Posterior vena cava (tissue), 2 donors: ENCODE results near the gene DNAJC16. TPM values are rescaled to one million over a fixed set of nuclear protein-coding genes. Genes with fewer than 3 reads are reported as not detected.
"Not testable (repeated sequence)": the region's sequence is repeated elsewhere in the genome, so short reads cannot be mapped to it uniquely, and the experiment has no call there.

Experiments used
- DNase-seq: peaks from one replicate; pipeline ENCODE4 v3.0.0-alpha.2; 2020; ENCODE audit warnings: low spot score
- intact Hi-C, 2 donors: fragments of 100-400 bp; cut with DNase I; formaldehyde crosslinking; loops; one replicate each; pipeline versions ENCODE4 v1.14.1 to v1.14.2; 2022 to 2023
- long read RNA-seq, 2 donors: library from polyadenylated mRNA; unstranded; transcript quantifications; one replicate each; pipeline ENCODE4 v2.0.0, GENCODE V29; 2020 to 2021
- total RNA-seq, 2 donors: library from RNA; stranded (reverse); fragmentation: NEBNext Ultra II Directional; extraction: Animal tissue kit (Norgen Biotek cat#: 25700); gene quantifications; one replicate each; pipeline ENCODE4 v1.2.1, GENCODE V29; 2021
- donor health status: DM: yes; HTN: yes; CAD: no.
- donor health status: DM: yes; HTN: yes; CAD: no.

DNAJC16 gene
- 10 to 100 TPM; 12.4 to 14.2 TPM for total RNA-seq
- long read RNA-seq, donor 1, partial matches to known transcripts = 0 of 1 reads
- long read RNA-seq, donor 1, other reads (novel, unspliced or antisense) = 1 of 1 reads
- long read RNA-seq, donor 2, partial matches to known transcripts = 0 of 2 reads
- long read RNA-seq, donor 2, other reads (novel, unspliced or antisense) = 2 of 2 reads

- intact Hi-C loops = no loop called here
- peak; percentile 99 for DNase-seq
Measured at GRCh38 chr1:15526490-15527339, at the start of gene DNAJC16. Gene DNAJC16, plus strand, starts transcription at chr1:15526848. Its CDS starts 2,258 bp downstream, at chr1:15529106.

- no peak for DNase-seq
- intact Hi-C loops = no loop called here
Measured at GRCh38 chr1:15476927-15477326, 49.7 kb upstream of the DNAJC16 start.

GRCh38 chr1:15477646-15478212 lies 48.9 kb upstream of the DNAJC16 start:
- intact Hi-C loops = no loop called here
- no peak for DNase-seq

- intact Hi-C loops = no loop called here
- no peak for DNase-seq
Measured at GRCh38 chr1:15479654-15480347, 46.8 kb upstream of the DNAJC16 start.

- intact Hi-C loops = loop anchor here in 1 of 2 donors (1.0 kb wide), 1 partner anchor 26 kb away; the partner anchor contains the start of gene CELA2A
- not testable (repeated sequence) for DNase-seq
Measured at GRCh38 chr1:15482455-15482854, 44.2 kb upstream of the DNAJC16 start.

GRCh38 chr1:15482983-15483543 lies 43.6 kb upstream of the DNAJC16 start:
- DNase-seq = not testable (repeated sequence)
- intact Hi-C loops = loop anchor here in 1 of 2 donors (1.0 kb wide), 1 partner anchor 27 kb away; the partner anchor contains the start of gene CELA2A

GRCh38 chr1:15483971-15484370 lies 42.7 kb upstream of the DNAJC16 start:
- DNase-seq = no peak

GRCh38 chr1:15484443-15484842 lies 42.2 kb upstream of the DNAJC16 start:
- DNase-seq, intact Hi-C loops: not testable (repeated sequence)

More at GRCh38 chr1:15483971-15484370, 42.7 kb upstream of the DNAJC16 start:
- intact Hi-C loops = no loop called here

GRCh38 chr1:15485636-15486035 lies 41.0 kb upstream of the DNAJC16 start:
- DNase-seq = no peak
- intact Hi-C loops = no loop called here

GRCh38 chr1:15486844-15487610 lies 39.6 kb upstream of the DNAJC16 start:
- intact Hi-C loops, DNase-seq: not testable (repeated sequence)

GRCh38 chr1:15488371-15488770 lies 38.3 kb upstream of the DNAJC16 start:
- intact Hi-C loops = no loop called here
- no peak for DNase-seq

- DNase-seq = no peak
- intact Hi-C loops = no loop called here
Measured at GRCh38 chr1:15489052-15489736, 37.5 kb upstream of the DNAJC16 start.

GRCh38 chr1:15491010-15491409 lies 35.6 kb upstream of the DNAJC16 start:
- intact Hi-C loops, DNase-seq: not testable (repeated sequence)

- intact Hi-C loops = no loop called here
- DNase-seq = no peak
Measured at GRCh38 chr1:15492596-15492995, 34.1 kb upstream of the DNAJC16 start.

- DNase-seq = no peak
- intact Hi-C loops = no loop called here
Measured at GRCh38 chr1:15493869-15494390, 32.7 kb upstream of the DNAJC16 start.

- intact Hi-C loops = no loop called here
- DNase-seq = peak; percentile 45
Measured at GRCh38 chr1:15500184-15501178, 26.2 kb upstream of the DNAJC16 start.
